ENCODE results near the gene SORT1.

The SORT1 gene

GRCh38 chr1:109261578-109261977 lies 136.1 kb downstream of the SORT1 start:
- no peak for DNase-seq (ENCODE audit: low read depth)

- DNase-seq (ENCODE audit: low read depth) = no peak
Observed at GRCh38 chr1:109261006-109261405, 136.7 kb downstream of the SORT1 start.

- no peak for DNase-seq (ENCODE audit: low read depth)
Observed at GRCh38 chr1:109259674-109260557, 137.8 kb downstream of the SORT1 start.

All from stimulated activated CD8-positive, alpha-beta memory T cell treated with anti-CD3 and anti-CD28 coated beads, Interleukin-15, amount 100 ng/mL, for 24 hours (primary cell).